Trophoblast cell (in vitro differentiated cells and primary cell): Measurements from ENCODE around the gene ABCA8. TPM values are rescaled to one million over a fixed set of nuclear protein-coding genes. Genes with fewer than 3 reads are reported as not detected.
"Not testable (repeated sequence)": the region's sequence is repeated elsewhere in the genome, so short reads cannot be mapped to it uniquely, and the experiment has no call there.

ENCODE experiments used
- DNase-seq, 2 donors: peaks; one replicate each; pipeline ENCODE4 v3.0.0-alpha.2; 2016
- H2AFZ ChIP-seq: 2 replicates; pipeline ENCODE4 v1.6.1; 2013; ENCODE audit warnings: low read length, moderate library complexity, mild to moderate bottlenecking; ENCODE audit not compliant: insufficient read depth, poor library complexity
- H2AK5ac ChIP-seq: 2 replicates; pipeline ENCODE4 v1.6.1; 2013; ENCODE audit warnings: mild to moderate bottlenecking, low read length
- H2BK120ac ChIP-seq: 2 replicates; pipeline ENCODE4 v1.6.1; 2013; ENCODE audit warnings: low read length, mild to moderate bottlenecking, moderate library complexity; ENCODE audit not compliant: insufficient read depth, poor library complexity
- H2BK12ac ChIP-seq: 2 replicates; pipeline ENCODE4 v1.6.1; 2013; ENCODE audit warnings: mild to moderate bottlenecking, low read length, moderate library complexity
- H2BK5ac ChIP-seq: 2 replicates; pipeline ENCODE4 v1.6.1; 2013; ENCODE audit warnings: low read length, low read depth, moderate library complexity, mild to moderate bottlenecking; ENCODE audit not compliant: poor library complexity
- H3K14ac ChIP-seq: 2 replicates; pipeline ENCODE4 v1.6.1; 2013; ENCODE audit warnings: mild to moderate bottlenecking, low read length
- H3K18ac ChIP-seq: 2 replicates; pipeline ENCODE4 v1.6.1; 2013; ENCODE audit warnings: mild to moderate bottlenecking, low read length
- H3K23ac ChIP-seq: 2 replicates; pipeline ENCODE4 v1.6.1; 2013; ENCODE audit warnings: low read length
- H3K27ac ChIP-seq: 2 replicates; pipeline ENCODE4 v1.5.1; 2013; ENCODE audit warnings: low read depth, mild to moderate bottlenecking, inconsistent platforms, low read length, moderate library complexity
- H3K27me3 ChIP-seq: 2 replicates; pipeline ENCODE4 v1.6.1; 2013; ENCODE audit warnings: inconsistent platforms, mild to moderate bottlenecking, low read length, moderate library complexity; ENCODE audit not compliant: insufficient read depth
- H3K36me3 ChIP-seq, 2 experiments: 1 replicate in 1 of 2; 2 replicates in 1 of 2; pipeline ENCODE4 v1.6.1; 2013; ENCODE audit warnings: low read length in 2 of 2, mild to moderate bottlenecking in 2 of 2, moderate library complexity in 1 of 2; ENCODE audit not compliant: insufficient read depth in 2 of 2, control insufficient read depth in 1 of 2
- H3K4ac ChIP-seq: 2 replicates; pipeline ENCODE4 v1.6.1; 2013; ENCODE audit warnings: low read depth, mild to moderate bottlenecking, low read length, moderate library complexity
- H3K4me1 ChIP-seq, 2 experiments: 1 replicate in 1 of 2; 2 replicates in 1 of 2; pipeline ENCODE4 v1.6.1; 2013; ENCODE audit warnings: low read length in 2 of 2, mild to moderate bottlenecking in 2 of 2, moderate library complexity in 1 of 2; ENCODE audit not compliant: insufficient read depth in 2 of 2, control insufficient read depth in 1 of 2
- H3K4me2 ChIP-seq: 2 replicates; pipeline ENCODE4 v1.6.1; 2013; ENCODE audit warnings: inconsistent platforms, mild to moderate bottlenecking, low read length, moderate library complexity
- H3K4me3 ChIP-seq: 2 replicates; pipeline ENCODE4 v1.5.1; 2013; ENCODE audit warnings: mild to moderate bottlenecking, low read depth, low read length, inconsistent platforms
- H3K79me1 ChIP-seq: one replicate; pipeline ENCODE4 v1.6.1; 2013; ENCODE audit warnings: low read length
- H3K79me2 ChIP-seq: 2 replicates; pipeline ENCODE4 v1.6.1; 2013; ENCODE audit warnings: low read length, mild to moderate bottlenecking; ENCODE audit not compliant: control insufficient read depth, insufficient read depth, poor library complexity
- H3K9ac ChIP-seq: 2 replicates; pipeline ENCODE4 v1.6.1; 2013; ENCODE audit warnings: mild to moderate bottlenecking, low read length
- H3K9me3 ChIP-seq: 2 replicates; pipeline ENCODE4 v1.6.1; 2013; ENCODE audit warnings: low read depth, mild to moderate bottlenecking, control low read depth, inconsistent platforms, low read length; ENCODE audit not compliant: insufficient read depth
- H4K12ac ChIP-seq: 2 replicates; pipeline ENCODE4 v1.6.1; 2013; ENCODE audit warnings: low read depth, mild to moderate bottlenecking, low read length, moderate library complexity
- H4K8ac ChIP-seq: 2 replicates; pipeline ENCODE4 v1.6.1; 2013; ENCODE audit warnings: low read depth, mild to moderate bottlenecking, low read length, moderate library complexity
- H4K91ac ChIP-seq: one replicate; pipeline ENCODE4 v1.6.1; 2013; ENCODE audit warnings: low read depth, mild to moderate bottlenecking, low read length, moderate library complexity
- WGBS: extraction: QIAGEN DNeasy Blood & Tissue Kit; methylation state at CpG from one replicate; pipeline ENCODE4 v1.1.7; 2013; ENCODE audit warnings: missing lambda C conversion rate; ENCODE audit not compliant: insufficient read length, insufficient coverage; ENCODE audit errors: extremely low coverage; 5-methylcytosine and 5-hydroxymethylcytosine counted together
- polyA plus RNA-seq: library from polyadenylated mRNA; stranded (reverse); fragments of 200-250 nt; gene quantifications from 2 replicates; pipeline ENCODE4 v1.2.3, GENCODE V29; 2013

The ABCA8 gene
- polyA plus RNA-seq = under 0.01 TPM in 1 of 2 replicates, not detected in the other

GRCh38 chr17:68955181-68955841, at the start of gene ABCA8:
Gene ABCA8 (minus strand): TSS chr17:68955392. CDS start chr17:68942034, 13,358 bp downstream.
- no CpG with 5 or more reads among the region's 4 CpGs for WGBS
- H2AFZ ChIP-seq = no peak within 1 kb of the TSS

GRCh38 chr17:69004759-69005158, 49.6 kb upstream of the ABCA8 start:
- not testable (repeated sequence) for H4K91ac ChIP-seq, H2BK5ac ChIP-seq, H3K36me3 ChIP-seq, H3K14ac ChIP-seq, H3K4ac ChIP-seq, H3K79me1 ChIP-seq, H2AFZ ChIP-seq, H3K9ac ChIP-seq, H3K79me2 ChIP-seq, H2BK120ac ChIP-seq, H4K12ac ChIP-seq, H2BK12ac ChIP-seq, H3K18ac ChIP-seq, H3K4me2 ChIP-seq, H3K23ac ChIP-seq, DNase-seq, H3K9me3 ChIP-seq, H3K27ac ChIP-seq, H4K8ac ChIP-seq, H3K4me1 ChIP-seq, H3K27me3 ChIP-seq, H2AK5ac ChIP-seq, H3K4me3 ChIP-seq
- no CpG with 5 or more reads among the region's 27 CpGs for WGBS

More at GRCh38 chr17:68955181-68955841, at the start of gene ABCA8:
- H3K4me2 ChIP-seq = no peak within 1 kb of the TSS
- no peaks in the 10 kb centered on the region for H3K27me3 ChIP-seq
- no peaks in the 10 kb centered on the region for H3K79me1 ChIP-seq
- no peak for DNase-seq
- H4K91ac ChIP-seq = no peak within 1 kb of the TSS
- H3K23ac ChIP-seq = no peak within 1 kb of the TSS
- H3K36me3 ChIP-seq = no peaks in the 10 kb centered on the region
- H3K4me1 ChIP-seq = no peaks in the 10 kb centered on the region
- H3K9me3 ChIP-seq = no peaks in the 10 kb centered on the region
- no peak within 1 kb of the TSS for H3K9ac ChIP-seq
- no peak within 1 kb of the TSS for H2BK120ac ChIP-seq
- H3K27ac ChIP-seq = no peak within 1 kb of the TSS
- no peak within 1 kb of the TSS for H3K4me3 ChIP-seq
- no peak within 1 kb of the TSS for H3K18ac ChIP-seq
- no peak within 1 kb of the TSS for H3K4ac ChIP-seq
- no peaks in the 10 kb centered on the region for H3K79me2 ChIP-seq
- H2BK12ac ChIP-seq = no peak within 1 kb of the TSS
- no peak within 1 kb of the TSS for H2AK5ac ChIP-seq
- no peak within 1 kb of the TSS for H4K12ac ChIP-seq
- no peak within 1 kb of the TSS for H3K14ac ChIP-seq
- H2BK5ac ChIP-seq = no peak within 1 kb of the TSS
- H4K8ac ChIP-seq = no peak within 1 kb of the TSS

- H4K12ac ChIP-seq, H3K18ac ChIP-seq, H3K27ac ChIP-seq, H2AK5ac ChIP-seq, H3K23ac ChIP-seq, H3K4me3 ChIP-seq, H2BK120ac ChIP-seq, H3K4me2 ChIP-seq, H3K14ac ChIP-seq, H3K9ac ChIP-seq, H4K8ac ChIP-seq, H3K9me3 ChIP-seq, H2BK5ac ChIP-seq, H2AFZ ChIP-seq, H3K4ac ChIP-seq, H3K79me2 ChIP-seq, H3K27me3 ChIP-seq, H3K79me1 ChIP-seq, H3K36me3 ChIP-seq, H4K91ac ChIP-seq, DNase-seq, H3K4me1 ChIP-seq, H2BK12ac ChIP-seq: not testable (repeated sequence)
- WGBS = no CpG with 5 or more reads among the region's 3 CpGs
Measured at GRCh38 chr17:68999743-69000142, 44.6 kb upstream of the ABCA8 start.

GRCh38 chr17:68993112-68993511, 37.9 kb upstream of the ABCA8 start:
- Histone ChIP-seq H3K79me1 (no peaks in the 10 kb centered on the region), H3K36me3 (no peaks in the 10 kb centered on the region), H3K4me1 (no peaks in the 10 kb centered on the region), H2BK5ac (no peak overlapping the region), H3K4me3 (no peak overlapping the region), H4K91ac (no peak overlapping the region), H3K27me3 (no peaks in the 10 kb centered on the region), H3K18ac (no peak overlapping the region), H4K8ac (no peak overlapping the region), H3K79me2 (no peaks in the 10 kb centered on the region), H2BK12ac (no peak overlapping the region), H3K4ac (no peak overlapping the region), H2AFZ (no peak overlapping the region), H3K4me2 (no peak overlapping the region), H2BK120ac (no peak overlapping the region), H3K14ac (no peak overlapping the region), H4K12ac (no peak overlapping the region), H3K27ac (no peak overlapping the region), H3K23ac (no peak overlapping the region), H3K9ac (no peak overlapping the region), H3K9me3 (no peaks in the 10 kb centered on the region), H2AK5ac (no peak overlapping the region)
- no peak for DNase-seq
- no CpG with 5 or more reads among the region's 4 CpGs for WGBS
